Neural crest cell (in vitro differentiated cells): ENCODE measurements around the gene MRPL49. TPM values are rescaled to one million over a fixed set of nuclear protein-coding genes. Genes with fewer than 3 reads are reported as not detected.
"Not testable (repeated sequence)": the region's sequence is repeated elsewhere in the genome, so short reads cannot be mapped to it uniquely, and the experiment has no call there.

Experiments used
- DNase-seq: peaks from one replicate; pipeline ENCODE4 v3.0.0; 2021; ENCODE audit warnings: low read depth, mixed read lengths, low spot score
- H3K27ac Mint-ChIP-seq: one replicate; pipeline ENCODE4 v1.8.0; 2021; ENCODE audit warnings: mild to moderate bottlenecking, mixed read lengths; ENCODE audit not compliant: unreplicated experiment
- H3K27me3 Mint-ChIP-seq: 2 replicates; pipeline ENCODE4 v1.8.0; 2021; ENCODE audit warnings: low read depth, mild to moderate bottlenecking, mixed read lengths
- H3K36me3 Mint-ChIP-seq: 2 replicates; pipeline ENCODE4 v1.8.0; 2021; ENCODE audit warnings: low read depth, mild to moderate bottlenecking, mixed read lengths
- H3K4me1 Mint-ChIP-seq: 2 replicates; pipeline ENCODE4 v1.8.0; 2021; ENCODE audit warnings: mixed read lengths
- H3K4me3 Mint-ChIP-seq: one replicate; pipeline ENCODE4 v1.8.0; 2021; ENCODE audit warnings: mild to moderate bottlenecking, mixed read lengths
- H3K9me3 Mint-ChIP-seq: 2 replicates; pipeline ENCODE4 v1.8.0; 2021; ENCODE audit warnings: mixed read lengths
- total RNA-seq: library from RNA; stranded (reverse); gene quantifications from 2 replicates; pipeline ENCODE4 v1.2.1, GENCODE V29; 2021
- TF ChIP-seq, protein P1 (sequence below): fragments of 200-600 bp; sonication (generic); conservative IDR thresholded peaks from 2 replicates; pipeline ENCODE4 v1.5.0; 2021; ENCODE audit warnings: antibody characterized with exemption, mild to moderate bottlenecking

MRPL49 gene
- total RNA-seq, 1 donor from 2014 or later, result 50.3 TPM

DNA sequence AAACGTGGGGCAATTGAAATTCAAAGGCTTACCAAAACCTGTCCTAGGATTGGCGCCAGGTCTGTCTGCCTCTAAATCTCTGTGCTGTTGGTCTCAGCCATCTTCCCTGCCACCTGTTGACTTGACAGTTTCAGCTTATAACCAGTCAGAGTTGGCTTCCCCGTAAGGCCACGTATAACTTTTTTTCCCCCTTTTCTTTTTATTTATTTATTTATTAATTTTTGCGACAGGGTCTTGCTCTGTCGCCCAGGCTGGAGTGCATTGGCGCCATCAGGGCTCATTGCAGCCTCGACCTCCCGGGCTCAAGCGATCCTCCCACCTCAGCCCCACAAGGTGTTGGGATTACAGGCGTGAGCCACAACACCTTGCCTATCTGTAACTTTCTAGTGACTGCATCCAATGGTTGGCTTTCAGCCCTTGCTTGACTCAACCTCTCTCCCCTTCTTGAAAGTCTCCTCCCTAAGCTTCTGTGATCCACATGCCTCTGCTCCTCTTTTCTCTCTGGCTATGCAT lies 13.6 kb downstream of the MRPL49 start:
- Mint-ChIP-seq H3K27ac (no peak overlapping the region), H3K36me3 (no peaks in the 10 kb centered on the region), H3K4me3 (peak overlapping the region; percentile 100), H3K4me1 (peaks cover 29% of the 10 kb centered on the region), H3K9me3 (no peaks in the 10 kb centered on the region), H3K27me3 (peaks cover 29% of the 10 kb centered on the region)
- DNase-seq, result no peak
- TF ChIP-seq, protein P1, sequence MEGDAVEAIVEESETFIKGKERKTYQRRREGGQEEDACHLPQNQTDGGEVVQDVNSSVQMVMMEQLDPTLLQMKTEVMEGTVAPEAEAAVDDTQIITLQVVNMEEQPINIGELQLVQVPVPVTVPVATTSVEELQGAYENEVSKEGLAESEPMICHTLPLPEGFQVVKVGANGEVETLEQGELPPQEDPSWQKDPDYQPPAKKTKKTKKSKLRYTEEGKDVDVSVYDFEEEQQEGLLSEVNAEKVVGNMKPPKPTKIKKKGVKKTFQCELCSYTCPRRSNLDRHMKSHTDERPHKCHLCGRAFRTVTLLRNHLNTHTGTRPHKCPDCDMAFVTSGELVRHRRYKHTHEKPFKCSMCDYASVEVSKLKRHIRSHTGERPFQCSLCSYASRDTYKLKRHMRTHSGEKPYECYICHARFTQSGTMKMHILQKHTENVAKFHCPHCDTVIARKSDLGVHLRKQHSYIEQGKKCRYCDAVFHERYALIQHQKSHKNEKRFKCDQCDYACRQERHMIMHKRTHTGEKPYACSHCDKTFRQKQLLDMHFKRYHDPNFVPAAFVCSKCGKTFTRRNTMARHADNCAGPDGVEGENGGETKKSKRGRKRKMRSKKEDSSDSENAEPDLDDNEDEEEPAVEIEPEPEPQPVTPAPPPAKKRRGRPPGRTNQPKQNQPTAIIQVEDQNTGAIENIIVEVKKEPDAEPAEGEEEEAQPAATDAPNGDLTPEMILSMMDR, result no peak

DNA sequence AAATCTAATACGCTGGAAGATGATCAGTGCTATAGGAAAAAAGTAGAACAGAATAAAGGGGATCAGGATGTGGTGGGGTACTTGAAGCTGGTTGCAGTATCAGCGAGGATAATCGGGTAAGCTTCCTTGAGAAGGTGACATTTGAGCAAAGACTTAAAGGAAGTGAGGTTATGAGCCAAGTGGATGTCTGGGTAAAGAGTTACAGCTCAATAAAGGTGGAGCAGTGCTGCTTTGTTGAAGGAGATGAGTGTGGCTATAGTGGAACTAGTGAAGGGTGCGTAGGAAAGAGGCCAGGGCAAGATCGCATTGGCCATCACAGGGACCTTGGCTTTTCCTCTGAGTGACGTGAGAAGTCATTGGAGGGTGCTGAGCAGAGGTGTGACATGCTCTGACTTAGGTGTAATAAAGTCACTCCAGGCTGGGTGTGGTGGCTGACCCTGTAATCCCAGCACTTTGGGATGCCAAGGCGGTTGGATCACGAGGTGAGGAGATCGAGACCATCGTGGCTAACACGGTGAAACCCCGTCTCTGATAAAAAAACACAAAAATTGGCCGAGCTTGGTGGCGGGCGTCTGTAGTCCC lies 14.5 kb downstream of the MRPL49 start:
- Mint-ChIP-seq H3K36me3 (no peaks in the 10 kb centered on the region), H3K4me1 (peaks cover 29% of the 10 kb centered on the region), H3K4me3 (peak overlapping the region; percentile 53), H3K9me3 (no peaks in the 10 kb centered on the region), H3K27ac (no peak overlapping the region), H3K27me3 (peaks cover 39% of the 10 kb centered on the region)
- TF ChIP-seq, protein P1, result no peak
- DNase-seq, result no peak

DNA sequence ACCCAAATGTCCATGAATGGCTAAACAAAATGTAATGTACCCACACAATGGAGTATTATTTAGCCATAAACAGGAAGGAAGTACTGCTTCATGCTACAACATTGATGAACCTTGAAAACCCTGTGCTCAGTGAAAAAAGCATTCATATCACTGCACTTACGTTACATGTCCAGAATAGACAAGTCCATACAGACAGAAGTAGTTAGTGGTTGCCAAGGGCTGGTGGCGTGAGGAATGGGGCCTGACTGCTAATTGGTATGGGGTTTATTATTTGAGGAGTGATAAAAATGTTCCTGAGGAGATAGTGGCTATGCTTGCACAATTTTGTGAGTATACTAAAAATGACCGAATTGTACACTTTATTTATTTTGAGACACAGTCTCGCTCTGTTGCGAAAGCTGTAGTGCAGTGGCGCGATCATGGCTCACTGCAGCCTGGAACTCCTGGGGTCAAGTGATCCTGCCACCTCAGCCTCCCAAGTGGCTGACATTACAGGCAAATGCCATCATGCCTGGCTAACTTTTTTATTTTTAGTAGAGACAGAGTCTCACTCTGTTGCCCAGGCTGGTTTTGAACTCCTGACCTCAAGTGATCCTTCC lies 19.9 kb downstream of the MRPL49 start:
- DNase-seq, result no peak
- TF ChIP-seq, protein P1, result no peak
- peaks cover 62% of the 10 kb centered on the region for H3K27me3 Mint-ChIP-seq
- H3K9me3 Mint-ChIP-seq, result no peaks in the 10 kb centered on the region
- no peaks in the 10 kb centered on the region for H3K36me3 Mint-ChIP-seq
- H3K27ac Mint-ChIP-seq, result no peak overlapping the region
- no peaks in the 10 kb centered on the region for H3K4me1 Mint-ChIP-seq
- H3K4me3 Mint-ChIP-seq, result no peak overlapping the region

DNA sequence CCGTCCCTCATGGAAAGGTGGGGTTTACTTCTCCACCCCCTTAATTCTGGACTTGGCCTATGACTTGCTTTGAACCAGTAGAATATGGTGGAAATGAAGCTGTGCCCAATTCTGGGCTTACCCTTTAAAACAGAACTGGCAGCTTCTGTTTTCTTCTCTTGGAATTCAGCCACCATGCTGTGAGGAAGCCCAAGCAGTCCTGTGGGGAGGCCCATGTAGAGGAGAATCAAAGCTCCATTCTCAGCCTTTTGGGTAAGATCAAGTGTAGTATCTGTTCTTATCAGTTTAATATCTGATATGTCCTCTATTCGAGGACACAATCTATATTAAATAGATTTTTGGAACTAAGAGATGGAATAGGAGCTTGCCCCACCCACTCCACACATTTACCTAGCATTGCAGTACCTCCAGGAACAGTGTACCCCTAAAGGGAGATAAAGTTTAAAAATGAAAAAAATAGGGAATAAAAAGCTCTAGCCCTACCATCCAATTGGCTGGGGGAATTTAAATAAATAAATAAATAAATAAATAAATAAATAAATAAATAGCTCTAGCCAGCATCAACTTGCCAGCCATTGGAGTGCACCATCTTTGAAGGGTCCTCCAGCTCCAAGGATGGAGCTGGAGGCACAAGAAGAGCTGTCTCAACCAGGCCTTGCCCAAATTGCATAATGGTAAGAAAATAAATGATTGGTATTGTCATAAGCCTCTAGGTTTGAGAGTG lies 25.4 kb downstream of the MRPL49 start:
- H3K4me1 Mint-ChIP-seq, result peaks cover 6% of the 10 kb centered on the region
- H3K9me3 Mint-ChIP-seq, result no peaks in the 10 kb centered on the region
- no peak overlapping the region for H3K4me3 Mint-ChIP-seq
- DNase-seq, result no peak
- H3K27me3 Mint-ChIP-seq, result peaks cover 42% of the 10 kb centered on the region
- no peak overlapping the region for H3K27ac Mint-ChIP-seq
- no peaks in the 10 kb centered on the region for H3K36me3 Mint-ChIP-seq
- TF ChIP-seq, protein P1, result no peak

DNA sequence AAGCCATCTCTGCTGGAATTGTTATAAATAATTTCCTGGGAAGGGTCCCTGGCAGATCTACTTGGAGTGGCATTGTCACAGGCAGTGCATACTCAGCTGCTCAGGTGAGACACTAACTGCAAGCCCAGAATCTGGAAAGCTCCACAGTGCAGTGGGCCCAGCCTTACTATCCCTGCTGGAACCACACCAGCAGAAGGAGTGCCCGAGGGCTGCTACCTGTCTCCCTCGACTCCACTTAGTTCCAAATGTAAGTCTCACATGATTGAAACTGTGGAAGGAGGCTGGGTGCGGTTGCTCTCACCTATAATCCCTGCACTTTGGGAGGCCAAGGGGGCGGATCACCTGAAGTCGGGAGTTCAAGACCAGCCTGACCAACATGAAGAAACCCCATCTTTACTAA lies 26.5 kb downstream of the MRPL49 start:
- no peak overlapping the region for H3K4me3 Mint-ChIP-seq
- no peaks in the 10 kb centered on the region for H3K36me3 Mint-ChIP-seq
- no peak overlapping the region for H3K27ac Mint-ChIP-seq
- peaks cover 6% of the 10 kb centered on the region for H3K4me1 Mint-ChIP-seq
- peaks cover 49% of the 10 kb centered on the region for H3K27me3 Mint-ChIP-seq
- DNase-seq, result no peak
- TF ChIP-seq, protein P1, result no peak
- no peaks in the 10 kb centered on the region for H3K9me3 Mint-ChIP-seq

DNA sequence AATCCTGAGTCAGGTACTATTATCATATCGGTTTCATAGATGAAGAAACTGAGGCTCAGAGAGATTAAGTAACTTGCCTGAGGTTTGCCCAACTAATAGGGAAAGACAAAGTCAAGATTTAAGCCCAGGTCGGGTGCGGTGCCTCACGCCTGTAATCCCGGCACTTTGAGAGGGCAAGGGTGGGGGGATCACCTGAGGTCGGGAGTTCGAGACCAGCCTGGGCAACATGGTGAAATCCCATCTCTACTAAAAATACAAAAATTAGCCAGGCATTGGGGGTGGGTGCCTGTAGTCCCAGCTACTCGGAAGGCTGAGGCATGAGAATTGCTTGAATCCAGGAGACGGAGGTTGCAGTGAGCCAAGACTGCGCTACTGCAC lies 28.0 kb downstream of the MRPL49 start:
- H3K36me3 Mint-ChIP-seq, H3K4me1 Mint-ChIP-seq, H3K27ac Mint-ChIP-seq, H3K9me3 Mint-ChIP-seq, DNase-seq, H3K4me3 Mint-ChIP-seq: not testable (repeated sequence)
- peaks cover 39% of the 10 kb centered on the region for H3K27me3 Mint-ChIP-seq
